B cell (primary cell): Measurements from ENCODE around the gene RHCE. TPM values are rescaled to one million over a fixed set of nuclear protein-coding genes. Genes with fewer than 3 reads are reported as not detected.

ENCODE experiments used
- ATAC-seq: fragments of 200-7000 bp; cut with Tn5 transposase; one replicate; pipeline ENCODE4 v1.10.0; 2021; ENCODE audit warnings: low read depth, mild to moderate bottlenecking, moderate number of reproducible peaks, moderate library complexity
- CTCF ChIA-PET: fragments of 350-600 bp; sonication (Branson Sonifier 250); formaldehyde crosslinking; loops from one replicate; lab custom pipeline; 2021; ENCODE audit warnings: antibody characterized with exemption, inconsistent platforms; lab: Charles Lee
- POLR2A ChIA-PET: fragments of 350-600 bp; sonication (Branson Sonifier 250); formaldehyde crosslinking; loops from one replicate; lab custom pipeline; 2021; ENCODE audit warnings: antibody characterized with exemption; lab: Charles Lee
- DNase-seq: peaks from one replicate; pipeline ENCODE4 v3.0.0; 2013
- H2AFZ ChIP-seq: 2 replicates; pipeline ENCODE4 v1.6.1; 2012; ENCODE audit warnings: mild to moderate bottlenecking, low read depth, low read length; ENCODE audit not compliant: insufficient read depth, poor library complexity, severe bottlenecking
- H3K27ac ChIP-seq, 2 donors: 1 replicate in 1 of 2; 2 replicates in 1 of 2; pipeline ENCODE4 v1.5.1; 2012 to 2013; ENCODE audit warnings: low read length in 2 of 2, mild to moderate bottlenecking in 2 of 2, moderate library complexity in 1 of 2
- H3K27me3 ChIP-seq, 4 experiments: fragments of 200-600 bp in 1 of 4; sonication (generic) in 1 of 4; replicated peaks in 1 of 4; 1 replicate in 2 of 4; 2 replicates in 2 of 4; pipeline versions ENCODE4 v1.6.1 to v1.7.0; 2013 to 2016; ENCODE audit warnings: low read length in 3 of 4, mild to moderate bottlenecking in 2 of 4, mixed read lengths in 1 of 4, moderate library complexity in 1 of 4; ENCODE audit not compliant: insufficient read depth in 4 of 4, control insufficient read depth in 3 of 4; ENCODE audit errors: control extremely low read depth in 1 of 4
- H3K36me3 ChIP-seq, 2 experiments: replicated peaks in 1 of 2; 1 replicate in 1 of 2; 2 replicates in 1 of 2; pipeline versions ENCODE4 v1.6.1 to v1.7.1; 2013; ENCODE audit warnings: low read length in 1 of 2; ENCODE audit not compliant: insufficient read depth in 2 of 2, control insufficient read depth in 1 of 2; ENCODE audit errors: control extremely low read depth in 1 of 2, extremely low read depth in 1 of 2
- H3K4me1 ChIP-seq, 2 donors: fragments of 200-600 bp in 1 of 2; sonication (generic) in 1 of 2; 1 replicate in 1 of 2; 2 replicates in 1 of 2; pipeline versions ENCODE4 v1.5.1 to v1.6.1; 2013 to 2017; ENCODE audit warnings: low read length in 2 of 2; ENCODE audit not compliant: control insufficient read depth in 2 of 2, insufficient read depth in 2 of 2
- H3K4me2 ChIP-seq: replicated peaks from 2 replicates; pipeline ENCODE3; 2012; ENCODE audit warnings: mild to moderate bottlenecking, low read depth, low read length; ENCODE audit not compliant: poor library complexity, severe bottlenecking
- H3K4me3 ChIP-seq, 5 experiments: fragments of 200-600 bp in 1 of 5; sonication (generic) in 1 of 5; 1 replicate in 3 of 5; 2 replicates in 2 of 5; pipeline versions ENCODE4 v1.5.1 to v1.7.0; 2011 to 2016; ENCODE audit warnings: low read length in 4 of 5, mild to moderate bottlenecking in 4 of 5, low read depth in 2 of 5, control low read depth in 1 of 5, moderate library complexity in 1 of 5; ENCODE audit not compliant: insufficient read depth in 1 of 5; ENCODE audit errors: control extremely low read depth in 1 of 5, extremely low read depth in 1 of 5
- H3K79me2 ChIP-seq: fragments of 200-600 bp; sonication (generic); one replicate; pipeline ENCODE4 v1.6.0; 2016; ENCODE audit warnings: low read length; ENCODE audit not compliant: control insufficient read depth, insufficient read depth
- H3K9ac ChIP-seq: fragments of 200-600 bp; sonication (generic); 2 replicates; pipeline ENCODE4 v1.6.1; 2017; ENCODE audit warnings: mild to moderate bottlenecking, low read length, moderate library complexity
- H3K9me3 ChIP-seq, 3 donors: one replicate each; pipeline versions ENCODE4 v1.6.1 to v1.7.1; 2013; ENCODE audit warnings: low read length in 2 of 3; ENCODE audit not compliant: control insufficient read depth in 2 of 3, insufficient read depth in 1 of 3; ENCODE audit errors: control extremely low read depth in 1 of 3
- H4K20me1 ChIP-seq: 2 replicates; pipeline ENCODE4 v1.6.0; 2012; ENCODE audit warnings: mild to moderate bottlenecking, low read length; ENCODE audit not compliant: insufficient read depth, control insufficient read depth, poor library complexity, severe bottlenecking
- H3K27ac Mint-ChIP-seq: one replicate; pipeline ENCODE4 v1.8.0; 2021; ENCODE audit warnings: mixed read lengths
- H3K27me3 Mint-ChIP-seq: one replicate; pipeline ENCODE4 v1.8.0; 2021; ENCODE audit warnings: mixed read lengths
- H3K4me1 Mint-ChIP-seq: one replicate; pipeline ENCODE4 v1.8.0; 2021; ENCODE audit warnings: mixed read lengths
- H3K4me3 Mint-ChIP-seq: one replicate; pipeline ENCODE4 v1.8.0; 2021; ENCODE audit warnings: mixed read lengths
- H3K9me3 Mint-ChIP-seq: one replicate; pipeline ENCODE4 v1.8.0; 2022; ENCODE audit warnings: mixed read lengths; ENCODE audit not compliant: insufficient read depth
- EZH2 ChIP-seq: IDR thresholded peaks from 2 replicates; pipeline ENCODE4 v1.6.1; 2012; ENCODE audit warnings: borderline replicate concordance, low read depth, mild to moderate bottlenecking, moderate library complexity, low read length; ENCODE audit not compliant: insufficient read depth, poor library complexity, severe bottlenecking
- WGBS: methylation state at CpG from one replicate; pipeline ENCODE4 v1.1.5; 2013; ENCODE audit warnings: missing lambda C conversion rate; ENCODE audit not compliant: insufficient coverage; 5-methylcytosine and 5-hydroxymethylcytosine counted together
- intact Hi-C: fragments of 100-400 bp; cut with micrococcal nuclease; formaldehyde crosslinking; loops from one replicate; pipeline ENCODE4 v1.10.0; 2022
- polyA plus RNA-seq: library from polyadenylated mRNA; depleted of rRNA; stranded (reverse); fragments of >200 nt; gene quantifications from 2 replicates; pipeline ENCODE4 v1.2.3, GENCODE V29; 2012
- total RNA-seq, 2 donors: library from RNA; stranded (reverse); fragments of 120-200 nt in 1 of 2; gene quantifications; 1 replicate in 1 of 2; 2 replicates in 1 of 2; pipeline versions ENCODE4 v1.2.3 to v1.2.4, GENCODE V29; 2013 to 2022

Gene RHCE
- total and polyA plus RNA-seq, 2 donors (not counting 1 experiment from before 2014, with no cell fraction given): 0.28 TPM; not detected in 1

DNA sequence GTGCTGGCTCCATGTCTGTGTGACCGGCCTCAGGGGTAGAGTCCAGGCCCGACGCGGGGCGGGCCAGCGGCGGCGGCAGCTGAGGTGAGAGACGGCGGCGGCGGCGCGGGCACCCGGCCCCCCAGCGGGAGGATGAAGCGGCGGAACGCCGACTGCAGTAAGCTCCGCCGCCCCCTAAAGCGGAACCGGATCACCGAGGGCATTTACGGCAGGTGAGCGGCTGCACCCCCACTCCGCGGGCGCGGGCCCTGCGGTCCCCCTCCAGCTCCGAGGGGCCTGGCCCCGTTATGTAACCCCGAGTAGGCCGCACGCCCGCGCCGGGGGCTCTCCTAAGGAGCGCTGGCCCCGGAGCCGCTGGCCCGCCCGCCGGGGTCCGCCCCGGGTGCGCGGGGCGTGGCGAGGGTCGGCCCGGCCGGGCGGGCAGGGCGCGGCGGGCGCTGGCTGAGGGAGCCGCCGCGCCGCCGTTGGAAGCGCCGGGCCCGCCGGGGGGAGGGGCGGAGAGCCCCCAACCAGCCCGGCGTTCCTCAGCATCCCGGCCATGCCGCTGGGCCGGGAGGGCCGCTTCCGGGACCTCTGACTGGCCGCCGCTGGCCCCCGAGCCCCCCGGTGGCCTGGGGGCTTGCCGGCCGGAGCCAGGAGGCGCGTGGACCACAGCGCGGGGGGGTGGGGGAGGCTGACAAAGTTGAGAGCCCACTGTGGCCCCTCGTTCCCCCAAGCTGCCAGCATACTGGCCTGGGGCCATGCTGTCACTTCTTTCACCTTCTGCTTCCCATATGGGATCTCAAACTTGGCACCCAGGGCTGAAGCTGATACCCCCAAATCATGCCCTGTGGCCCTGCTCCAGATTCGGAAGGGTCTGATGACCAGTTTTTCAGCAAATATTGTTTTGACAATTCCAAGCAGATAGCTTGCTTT is 10.6 kb upstream of the RHCE start:
- Histone ChIP-seq H3K27ac (peak overlapping the region; percentile 93 to 99), H3K79me2 (peaks cover 47% of the 10 kb centered on the region), H3K4me1 (peaks cover 22 to 37% of the 10 kb centered on the region in 2 donors), H3K4me2 (peak overlapping the region; percentile 78), H3K36me3 (no peaks in the 10 kb centered on the region), H2AFZ (peak overlapping the region; percentile 75), H3K27me3 (no peaks in the 10 kb centered on the region), H4K20me1 (peaks cover 18% of the 10 kb centered on the region), H3K9me3 (no peaks in the 10 kb centered on the region), H3K9ac (peak overlapping the region; percentile 83), H3K4me3 (peak overlapping the region; percentile 62 to 99 (median 97))
- peak overlapping the region; percentile 83 for H3K27ac Mint-ChIP-seq
- H3K9me3 Mint-ChIP-seq: no peaks in the 10 kb centered on the region
- H3K4me1 Mint-ChIP-seq: peaks cover 46% of the 10 kb centered on the region
- POLR2A ChIA-PET: interaction anchor here (0.7 to 2.1 kb wide), 5 partner anchors 10 to 199 kb away, joined by 3 to 7 read pairs (median 6); partner anchors contain the start of gene SYF2
- intact Hi-C loops: loop anchor here (1.0 to 5.0 kb wide), 6 partner anchors 94 to 788 kb away; partner anchors contain the start of genes MAN1C1, SRRM1, SYF2 and TMEM50A
- TF ChIP-seq EZH2: no peak
- CTCF ChIA-PET: interaction anchor here (0.6 to 1.2 kb wide), 3 partner anchors 56 to 534 kb away, joined by 3 to 6 read pairs (median 5); no protein-coding TSS in a partner anchor
- no peaks in the 10 kb centered on the region for H3K27me3 Mint-ChIP-seq
- under 1% methylated on average over 82 of the region's 89 CpGs for WGBS
- ATAC-seq (peak; percentile 40), DNase-seq (peak; percentile 92)
- peak overlapping the region; percentile 99 for H3K4me3 Mint-ChIP-seq
